Naive thymus-derived CD4-positive, alpha-beta T cell (primary cell): ENCODE results near the gene GP1BB. TPM values are rescaled to one million over a fixed set of nuclear protein-coding genes. Genes with fewer than 3 reads are reported as not detected.

Source experiments
- ATAC-seq: fragments of 150-1000 bp; cut with Tn5 transposase; 2 replicates; pipeline ENCODE4 v1.10.0; 2021; ENCODE audit warnings: mild to moderate bottlenecking, moderate library complexity
- CTCF ChIA-PET: fragments of 350-600 bp; sonication (Branson Sonifier 250); formaldehyde crosslinking; loops from one replicate; lab custom pipeline; 2021; ENCODE audit warnings: antibody characterized with exemption; lab: Charles Lee
- POLR2A ChIA-PET: fragments of 350-600 bp; sonication (Branson Sonifier 250); formaldehyde crosslinking; loops from one replicate; lab custom pipeline; 2021; ENCODE audit warnings: antibody characterized with exemption, inconsistent platforms; lab: Charles Lee
- DNase-seq, 9 donors: peaks; one replicate each; pipeline versions ENCODE4 v3.0.0 to v3.0.0-alpha.2; 2020 to 2022; ENCODE audit warnings: mixed read lengths in 1 of 9
- H3K27ac ChIP-seq: one replicate; pipeline ENCODE4 v1.7.0; 2013; ENCODE audit warnings: mild to moderate bottlenecking, low read depth, low read length, moderate library complexity
- H3K27me3 ChIP-seq, 2 donors: one replicate each; pipeline ENCODE4 v1.7.0; 2013; ENCODE audit warnings: low read length in 2 of 2, mild to moderate bottlenecking in 2 of 2, moderate library complexity in 2 of 2; ENCODE audit not compliant: control insufficient read depth in 2 of 2, insufficient read depth in 2 of 2
- H3K36me3 ChIP-seq, 3 experiments: 1 replicate in 2 of 3; 2 replicates in 1 of 3; pipeline ENCODE4 v1.7.0; 2013; ENCODE audit warnings: low read length in 3 of 3, mild to moderate bottlenecking in 3 of 3, moderate library complexity in 1 of 3; ENCODE audit not compliant: insufficient read depth in 3 of 3, control insufficient read depth in 2 of 3
- H3K4me1 ChIP-seq, 2 donors: one replicate each; pipeline ENCODE4 v1.7.0; 2013; ENCODE audit warnings: low read length in 2 of 2, mild to moderate bottlenecking in 2 of 2, moderate library complexity in 1 of 2; ENCODE audit not compliant: control insufficient read depth in 2 of 2, insufficient read depth in 2 of 2
- H3K4me3 ChIP-seq: 2 replicates; pipeline ENCODE4 v1.7.0; 2013; ENCODE audit warnings: mild to moderate bottlenecking, low read length
- H3K9me3 ChIP-seq, 3 experiments: 1 replicate in 2 of 3; 2 replicates in 1 of 3; pipeline ENCODE4 v1.7.0; 2013; ENCODE audit warnings: low read length in 3 of 3; ENCODE audit not compliant: control insufficient read depth in 2 of 3
- H3K27ac Mint-ChIP-seq, 9 donors: one replicate each; pipeline ENCODE4 v1.8.0; 2020 to 2022; ENCODE audit warnings: mixed read lengths in 9 of 9, mild to moderate bottlenecking in 8 of 9, moderate library complexity in 5 of 9, inconsistent platforms in 2 of 9
- H3K27me3 Mint-ChIP-seq, 5 donors: one replicate each; pipeline ENCODE4 v1.8.0; 2021 to 2022; ENCODE audit warnings: mixed read lengths in 5 of 5, mild to moderate bottlenecking in 1 of 5
- H3K36me3 Mint-ChIP-seq, 5 donors: one replicate each; pipeline ENCODE4 v1.8.0; 2020 to 2022; ENCODE audit warnings: mixed read lengths in 5 of 5, mild to moderate bottlenecking in 3 of 5, inconsistent platforms in 1 of 5
- H3K4me1 Mint-ChIP-seq, 7 donors: one replicate each; pipeline ENCODE4 v1.8.0; 2020 to 2022; ENCODE audit warnings: mixed read lengths in 7 of 7, mild to moderate bottlenecking in 3 of 7, inconsistent platforms in 1 of 7
- H3K4me3 Mint-ChIP-seq, 10 donors: one replicate each; pipeline ENCODE4 v1.8.0; 2020 to 2022; ENCODE audit warnings: mild to moderate bottlenecking in 10 of 10, mixed read lengths in 10 of 10, moderate library complexity in 6 of 10, inconsistent platforms in 2 of 10
- H3K9me3 Mint-ChIP-seq, 11 donors: one replicate each; pipeline ENCODE4 v1.8.0; 2020 to 2022; ENCODE audit warnings: mixed read lengths in 11 of 11, mild to moderate bottlenecking in 4 of 11, inconsistent platforms in 1 of 11, moderate library complexity in 1 of 11
- intact Hi-C, 2 donors: fragments of 100-400 bp; cut with micrococcal nuclease; formaldehyde crosslinking; loops; one replicate each; pipeline ENCODE4 v1.15.1; 2023
- polyA plus RNA-seq, 2 donors: library from polyadenylated mRNA; unstranded; fragments of 300-500 nt; fragmentation: Illumina TruSeq; gene quantifications; one replicate each; pipeline ENCODE4 v1.2.3, GENCODE V29; 2021
- total RNA-seq, 6 experiments: library from RNA in 5 of 6; stranded (reverse) in 5 of 6; gene quantifications; 1 replicate in 5 of 6; 2 replicates in 1 of 6; pipeline ENCODE4 v1.2.3 and lab custom pipeline; 2021 to 2026

The GP1BB gene
- total and polyA plus RNA-seq, 7 experiments from 2014 or later = 0.40 to 3.0 TPM; not detected in 5

DNA sequence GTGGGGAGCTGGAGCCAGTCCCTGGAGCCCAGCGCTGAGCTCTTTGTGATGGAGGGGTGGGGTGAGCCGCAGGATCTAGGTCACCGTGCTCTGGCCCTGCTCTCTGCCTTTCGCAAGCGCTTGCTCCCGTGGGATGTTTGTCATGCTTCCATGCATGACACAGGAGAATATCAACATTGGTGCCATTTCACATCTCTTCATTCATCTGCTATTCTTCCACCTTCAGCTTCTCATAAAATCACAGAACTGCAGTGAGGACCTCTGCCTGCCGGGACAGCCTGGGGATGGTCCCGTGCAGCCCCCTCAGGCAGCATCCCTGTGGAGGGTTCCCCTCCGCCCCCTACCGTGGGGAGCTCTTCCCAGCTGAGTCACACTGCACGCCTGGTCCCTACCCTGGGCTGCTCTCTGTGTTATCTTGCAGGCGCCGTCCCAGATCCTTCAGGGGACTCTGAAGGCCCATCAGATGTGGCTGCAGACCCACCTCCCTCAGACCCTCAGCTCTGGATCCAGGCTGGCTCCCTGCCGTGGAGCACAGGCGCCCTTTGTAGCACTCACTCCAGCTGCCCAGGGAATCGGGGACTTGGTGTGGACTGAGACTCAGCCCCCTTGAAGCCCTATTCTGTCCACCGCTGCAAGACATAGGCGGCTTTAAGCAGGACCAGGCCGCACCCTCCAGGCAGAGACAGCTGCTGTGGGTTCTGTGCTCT, 14.1 kb upstream of the GP1BB start:
- H3K27ac Mint-ChIP-seq = no peak overlapping the region

DNA sequence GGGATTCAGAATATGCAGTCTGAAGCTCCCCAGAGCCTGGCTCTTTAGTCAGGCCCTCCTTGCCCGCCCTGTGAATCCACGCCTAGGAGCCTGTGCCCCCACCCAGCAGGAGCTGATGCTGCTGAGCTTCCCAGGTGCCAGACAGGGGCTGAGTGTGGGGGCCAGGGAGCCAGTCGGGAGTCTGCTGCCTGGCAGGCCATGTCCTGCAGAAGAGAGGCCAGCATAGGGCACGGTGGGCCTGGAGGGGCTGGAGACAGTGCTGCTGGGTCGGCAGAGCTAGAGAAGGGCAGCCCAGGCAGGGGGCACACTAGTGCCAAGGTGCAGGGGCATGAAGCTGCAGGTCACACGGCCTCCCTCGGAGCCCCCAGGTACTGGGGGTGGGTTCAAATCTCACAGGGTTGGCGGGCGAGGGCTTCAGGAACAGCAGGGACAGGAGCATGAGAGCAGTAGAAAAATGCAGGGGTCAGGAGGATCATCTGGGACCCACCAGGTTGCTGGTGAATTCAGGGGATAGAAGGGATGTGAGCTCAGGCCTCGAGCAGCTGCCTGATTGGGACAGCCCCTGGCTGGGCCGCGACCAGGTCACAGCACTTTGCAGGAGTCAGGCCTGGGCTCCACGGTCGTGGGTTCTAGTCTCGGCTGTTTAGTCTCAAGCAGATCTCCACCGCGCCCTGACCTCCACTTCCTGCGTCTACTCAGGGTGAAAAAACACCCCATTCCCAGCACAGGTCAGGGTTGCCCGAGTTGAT, 13.1 kb upstream of the GP1BB start:
- H3K36me3 ChIP-seq = no peaks in the 10 kb centered on the region
- Mint-ChIP-seq H3K27ac (no peak overlapping the region), H3K4me3 (peak overlapping the region in 1 of 10 donors; percentile 37), H3K9me3 (no peaks in the 10 kb centered on the region), H3K4me1 (peaks cover 0 to 4% (median 0%) of the 10 kb centered on the region in 7 donors), H3K36me3 (no peaks in the 10 kb centered on the region), H3K27me3 (peaks cover 4 to 23% (median 10%) of the 10 kb centered on the region in 5 donors)
- CTCF ChIA-PET = no interaction called here
- no peak for DNase-seq
- H3K4me3 ChIP-seq = no peak overlapping the region
- no peaks in the 10 kb centered on the region for H3K27me3 ChIP-seq
- H3K9me3 ChIP-seq = no peaks in the 10 kb centered on the region
- intact Hi-C loops = loop anchor here in 1 of 2 donors (10.0 kb wide), 1 partner anchor 235 kb away; the partner anchor contains the start of genes CDC45 and UFD1
- H3K4me1 ChIP-seq = peaks cover 0 to 5% of the 10 kb centered on the region in 2 donors
- POLR2A ChIA-PET = no interaction called here
- no peak for ATAC-seq
- no peak overlapping the region for H3K27ac ChIP-seq

More for the DNA sequence above, 14.1 kb upstream of the GP1BB start:
- DNase-seq (no peak), ATAC-seq (no peak)
- H3K9me3 ChIP-seq = no peaks in the 10 kb centered on the region
- peaks cover 0 to 4% (median 0%) of the 10 kb centered on the region in 7 donors for H3K4me1 Mint-ChIP-seq
- H3K27me3 ChIP-seq = no peaks in the 10 kb centered on the region
- intact Hi-C loops = no loop called here
- no peak overlapping the region for H3K27ac ChIP-seq
- H3K36me3 Mint-ChIP-seq = no peaks in the 10 kb centered on the region
- H3K4me3 Mint-ChIP-seq = no peak overlapping the region
- no peaks in the 10 kb centered on the region for H3K4me1 ChIP-seq
- H3K27me3 Mint-ChIP-seq = peaks cover 4 to 21% (median 10%) of the 10 kb centered on the region in 5 donors
- ChIA-PET CTCF (no interaction called here), POLR2A (no interaction called here)
- H3K36me3 ChIP-seq = no peaks in the 10 kb centered on the region
- H3K4me3 ChIP-seq = no peak overlapping the region
- no peaks in the 10 kb centered on the region for H3K9me3 Mint-ChIP-seq

DNA sequence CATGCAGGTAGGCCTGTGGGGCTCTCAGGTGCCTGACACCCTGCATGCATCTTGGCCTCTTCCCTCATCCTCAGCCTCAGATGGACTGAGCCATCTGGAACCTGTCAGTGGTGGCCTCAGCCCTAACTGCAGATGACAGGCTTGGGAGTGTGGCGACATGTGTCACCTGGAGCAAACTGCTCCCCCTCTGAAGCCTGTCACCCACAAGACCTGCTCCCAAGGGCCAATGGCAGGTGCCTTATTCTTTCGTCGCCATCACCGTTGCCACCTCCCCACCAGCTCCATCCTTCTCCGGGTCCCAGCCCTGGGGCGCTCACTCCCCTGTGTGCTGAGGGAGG, 12.6 kb upstream of the GP1BB start:
- CTCF ChIA-PET = interaction anchor here (2.1 kb wide), 1 partner anchor 31 kb away, joined by 4 read pairs; no protein-coding TSS in a partner anchor
- H3K4me3 ChIP-seq = no peak overlapping the region
- H3K36me3 Mint-ChIP-seq = no peaks in the 10 kb centered on the region
- ATAC-seq (no peak), DNase-seq (no peak)
- no peaks in the 10 kb centered on the region for H3K9me3 Mint-ChIP-seq
- no peak overlapping the region for H3K27ac ChIP-seq
- no peaks in the 10 kb centered on the region for H3K27me3 ChIP-seq
- intact Hi-C loops = loop anchor here in 1 of 2 donors (10.0 kb wide), 1 partner anchor 236 kb away; the partner anchor contains the start of genes CDC45 and UFD1
- POLR2A ChIA-PET = no interaction called here
- no peaks in the 10 kb centered on the region for H3K9me3 ChIP-seq
- H3K36me3 ChIP-seq = no peaks in the 10 kb centered on the region
- peaks cover 0 to 6% of the 10 kb centered on the region in 2 donors for H3K4me1 ChIP-seq
- no peak overlapping the region for H3K27ac Mint-ChIP-seq
- H3K4me1 Mint-ChIP-seq = peaks cover 0 to 4% (median 0%) of the 10 kb centered on the region in 7 donors
- no peak overlapping the region for H3K4me3 Mint-ChIP-seq
- H3K27me3 Mint-ChIP-seq = peaks cover 4 to 26% (median 10%) of the 10 kb centered on the region in 5 donors

DNA sequence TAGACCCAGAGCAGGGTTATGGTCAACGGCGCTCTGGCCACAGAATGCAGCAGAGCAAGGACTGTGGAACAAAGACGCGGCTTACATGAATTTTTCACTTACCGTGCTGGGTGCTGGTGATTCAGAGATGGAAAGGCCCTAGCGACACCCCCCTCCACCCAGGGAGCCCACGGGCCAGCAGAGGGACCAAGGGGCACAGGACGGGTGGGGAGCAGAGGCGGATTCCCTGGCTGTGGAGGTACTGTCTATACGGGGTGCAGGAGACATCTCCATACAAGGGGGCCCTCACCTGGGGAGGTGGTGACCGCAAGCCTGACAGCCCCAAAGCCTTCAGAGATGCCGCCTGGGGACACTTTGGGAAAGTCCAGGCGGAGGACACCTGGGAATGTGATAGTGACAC, 10.1 kb upstream of the GP1BB start:
- ChIA-PET CTCF (no interaction called here), POLR2A (no interaction called here)
- DNase-seq = no peak
- Mint-ChIP-seq H3K36me3 (no peaks in the 10 kb centered on the region), H3K27ac (no peak overlapping the region), H3K4me1 (peaks cover 0 to 5% (median 4%) of the 10 kb centered on the region in 7 donors), H3K9me3 (no peaks in the 10 kb centered on the region), H3K4me3 (peak overlapping the region; percentile 12 to 87 (median 65)), H3K27me3 (peaks cover 4 to 37% (median 11%) of the 10 kb centered on the region in 5 donors)
- H3K9me3 ChIP-seq = no peaks in the 10 kb centered on the region
- intact Hi-C loops = loop anchor here (1.0 to 10.0 kb wide), 2 partner anchors 28 to 238 kb away; partner anchors contain the start of genes CDC45 (in 1 of the 2) and UFD1 (in 1 of the 2)
- H3K27me3 ChIP-seq = no peaks in the 10 kb centered on the region
- no peak for ATAC-seq
- H3K27ac ChIP-seq = no peak overlapping the region
- no peaks in the 10 kb centered on the region for H3K36me3 ChIP-seq
- H3K4me1 ChIP-seq = peaks cover 0 to 6% of the 10 kb centered on the region in 2 donors
- no peak overlapping the region for H3K4me3 ChIP-seq

DNA sequence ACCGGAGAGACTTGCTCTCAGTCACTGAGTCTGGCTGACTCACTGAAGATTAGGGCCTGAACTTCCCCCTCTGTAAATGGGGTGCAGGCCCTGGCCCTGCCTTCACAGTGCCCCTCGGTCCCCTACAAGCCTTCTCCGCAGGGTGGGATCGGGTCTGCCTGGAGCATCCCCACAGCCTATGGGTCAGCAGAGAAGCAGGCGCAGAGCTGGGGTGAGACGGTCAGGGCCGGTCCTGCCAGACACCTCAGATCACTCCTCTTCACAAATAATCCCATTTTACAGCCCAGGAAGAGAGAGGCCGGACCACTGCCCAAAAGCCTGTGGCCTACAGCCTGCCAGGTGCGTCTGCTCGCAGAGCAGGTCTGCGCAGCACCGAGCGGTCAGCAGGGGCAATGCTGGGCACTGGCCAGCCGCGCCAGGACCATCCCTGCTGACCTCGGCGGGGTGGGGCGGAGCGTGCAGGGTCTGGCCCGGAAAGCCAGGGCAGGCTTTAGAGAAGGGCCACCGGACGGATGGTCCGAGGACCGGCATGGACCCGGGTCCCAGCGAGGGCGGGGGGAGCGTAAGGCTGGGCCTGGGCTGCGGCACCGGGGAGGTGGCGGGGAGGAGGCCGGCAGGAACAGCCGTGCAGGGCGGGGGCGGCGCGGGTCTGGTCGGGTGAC, 9.6 kb upstream of the GP1BB start:
- no peaks in the 10 kb centered on the region for H3K9me3 ChIP-seq
- H3K4me1 Mint-ChIP-seq = peaks cover 0 to 5% (median 4%) of the 10 kb centered on the region in 7 donors
- no peaks in the 10 kb centered on the region for H3K9me3 Mint-ChIP-seq
- H3K36me3 Mint-ChIP-seq = no peaks in the 10 kb centered on the region
- CTCF ChIA-PET = no interaction called here
- DNase-seq (no peak), ATAC-seq (no peak)
- no peak overlapping the region for H3K4me3 ChIP-seq
- intact Hi-C loops = loop anchor here (1.0 to 10.0 kb wide), 2 partner anchors 28 to 239 kb away; partner anchors contain the start of genes CDC45 (in 1 of the 2) and UFD1 (in 1 of the 2)
- peak overlapping the region; percentile 42 to 87 (median 65) for H3K4me3 Mint-ChIP-seq
- peaks cover 4 to 37% (median 11%) of the 10 kb centered on the region in 5 donors for H3K27me3 Mint-ChIP-seq
- H3K27ac Mint-ChIP-seq = no peak overlapping the region
- H3K36me3 ChIP-seq = no peaks in the 10 kb centered on the region
- no peaks in the 10 kb centered on the region for H3K27me3 ChIP-seq
- POLR2A ChIA-PET = no interaction called here
- peaks cover 0 to 6% of the 10 kb centered on the region in 2 donors for H3K4me1 ChIP-seq
- no peak overlapping the region for H3K27ac ChIP-seq
